HL-60 (cell line): ENCODE data around the gene THNSL1.

ENCODE experiments used
- DNase-seq, 2 experiments: peaks; one replicate each; pipeline ENCODE4 v3.0.0-alpha.2; 2010 to 2020; ENCODE audit warnings: low read depth in 1 of 2, low spot score in 1 of 2
- H3K27ac ChIP-seq: fragments of 250-450 bp; sonication (Bioruptor Pico); replicated peaks from 2 replicates; pipeline ENCODE4 v1.5.1; 2020; ENCODE audit warnings: mild to moderate bottlenecking, moderate library complexity
- H3K27me3 ChIP-seq: fragments of 250-450 bp; sonication (Bioruptor Pico); 2 replicates; pipeline ENCODE4 v1.5.1; 2021; ENCODE audit warnings: mild to moderate bottlenecking, moderate library complexity; ENCODE audit not compliant: insufficient read depth, poor library complexity, severe bottlenecking
- H3K4me3 ChIP-seq: replicated peaks from 2 replicates; pipeline ENCODE4 v1.5.1; 2011; ENCODE audit warnings: mild to moderate bottlenecking, control low read depth, low read length; ENCODE audit not compliant: insufficient read depth
- CTCF ChIP-seq: IDR thresholded peaks from one replicate; pipeline ENCODE4 v1.5.1; 2011; ENCODE audit warnings: low read length, control low read depth, inconsistent platforms; ENCODE audit not compliant: insufficient read depth
- GABPA ChIP-seq: IDR thresholded peaks from 2 replicates; pipeline ENCODE4 v1.6.1; 2012; ENCODE audit warnings: low read depth
- POLR2AphosphoS5 ChIP-seq: IDR thresholded peaks from 2 replicates; pipeline ENCODE4 v1.6.1; 2012; ENCODE audit warnings: low read depth
- REST ChIP-seq: IDR thresholded peaks from 2 replicates; pipeline ENCODE4 v1.6.1; 2012; ENCODE audit warnings: low read depth; ENCODE audit not compliant: insufficient replicate concordance
- SPI1 ChIP-seq: IDR thresholded peaks from 2 replicates; pipeline ENCODE4 v1.6.1; 2012; ENCODE audit warnings: low read depth, mild to moderate bottlenecking, borderline replicate concordance

The THNSL1 gene

GRCh38 chr10:24991298-24991697 lies 25.1 kb upstream of the THNSL1 start:
- no peak for DNase-seq
- TF ChIP-seq POLR2AphosphoS5: no peak
- TF ChIP-seq SPI1: no peak
- TF ChIP-seq REST: no peak
- TF ChIP-seq CTCF: no peak
- Histone ChIP-seq H3K27me3 (no peaks in the 10 kb centered on the region), H3K4me3 (no peak overlapping the region), H3K27ac (no peak overlapping the region)

GRCh38 chr10:24992512-24993133 lies 23.8 kb upstream of the THNSL1 start:
- H3K27ac ChIP-seq: no peak overlapping the region
- no peak for DNase-seq
- TF ChIP-seq REST (no peak), GABPA (no peak), CTCF (no peak), SPI1 (no peak), POLR2AphosphoS5 (no peak)
- H3K27me3 ChIP-seq: no peaks in the 10 kb centered on the region
- no peak overlapping the region for H3K4me3 ChIP-seq

- Histone ChIP-seq H3K4me3 (no peak overlapping the region), H3K27me3 (no peaks in the 10 kb centered on the region), H3K27ac (no peak overlapping the region)
- no peak for TF ChIP-seq REST
- TF ChIP-seq SPI1: no peak
- TF ChIP-seq POLR2AphosphoS5: no peak
- no peak for TF ChIP-seq CTCF
- no peak for TF ChIP-seq GABPA
- no peak for DNase-seq
Measured at GRCh38 chr10:24993237-24993958, 23.0 kb upstream of the THNSL1 start.
